ENCODE measurements around the gene UPK3BL1. TPM values are rescaled to one million over a fixed set of nuclear protein-coding genes. Genes with fewer than 3 reads are reported as not detected.
"Not testable (repeated sequence)": the region's sequence is repeated elsewhere in the genome, so short reads cannot be mapped to it uniquely, and the experiment has no call there.

Gene UPK3BL1
- total RNA-seq, 4 donors from 2014 or later: 88.5 to 813 (median 160) TPM

GRCh38 chr7:102614873-102615272, 27.7 kb downstream of the UPK3BL1 start:
- DNase-seq; H3K36me3 ChIP-seq; H3K27ac ChIP-seq; H3K4me1 ChIP-seq; H3K9me3 ChIP-seq; intact Hi-C loops (cut with DNase I); H3K27me3 ChIP-seq; H3K4me3 ChIP-seq: not testable (repeated sequence)
- no CpG with 5 or more reads among the region's 3 CpGs for WGBS, 2 donors

DNA sequence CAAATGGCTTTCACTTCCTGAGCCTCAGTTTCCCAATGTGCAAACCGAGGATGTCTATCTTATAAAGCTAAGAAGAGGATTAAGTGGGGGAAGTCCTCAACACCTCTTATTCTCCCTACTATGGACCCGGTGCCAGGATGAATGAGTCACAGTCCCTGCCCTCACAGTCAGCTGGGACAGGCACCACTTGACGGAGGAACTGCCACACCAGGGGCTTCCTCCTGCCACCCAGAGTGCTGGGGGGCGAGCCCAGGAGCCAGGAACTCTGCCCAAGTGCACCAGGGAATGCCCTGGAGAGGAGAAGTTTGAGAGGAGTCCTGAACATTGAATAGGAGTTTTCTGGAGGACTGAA, 28.3 kb downstream of the UPK3BL1 start:
- H3K4me3 ChIP-seq; intact Hi-C loops (cut with DNase I); H3K27me3 ChIP-seq; H3K36me3 ChIP-seq; H3K4me1 ChIP-seq; H3K9me3 ChIP-seq; H3K27ac ChIP-seq; DNase-seq: not testable (repeated sequence)
- WGBS, 2 donors: no CpG with 5 or more reads among the region's 4 CpGs

- H3K9me3 ChIP-seq; H3K4me1 ChIP-seq; H3K36me3 ChIP-seq; DNase-seq; H3K27me3 ChIP-seq; H3K4me3 ChIP-seq; intact Hi-C loops (cut with DNase I): not testable (repeated sequence)
- whole genome bisulfite sequencing, 2 donors: no CpG with 5 or more reads among the region's 15 CpGs
- H3K27ac ChIP-seq: peak overlapping the region in 2 of 4 donors; percentile 52 to 58
These were observed 28.8 kb downstream of the UPK3BL1 start for GRCh38 chr7:102613575-102614345.

DNA sequence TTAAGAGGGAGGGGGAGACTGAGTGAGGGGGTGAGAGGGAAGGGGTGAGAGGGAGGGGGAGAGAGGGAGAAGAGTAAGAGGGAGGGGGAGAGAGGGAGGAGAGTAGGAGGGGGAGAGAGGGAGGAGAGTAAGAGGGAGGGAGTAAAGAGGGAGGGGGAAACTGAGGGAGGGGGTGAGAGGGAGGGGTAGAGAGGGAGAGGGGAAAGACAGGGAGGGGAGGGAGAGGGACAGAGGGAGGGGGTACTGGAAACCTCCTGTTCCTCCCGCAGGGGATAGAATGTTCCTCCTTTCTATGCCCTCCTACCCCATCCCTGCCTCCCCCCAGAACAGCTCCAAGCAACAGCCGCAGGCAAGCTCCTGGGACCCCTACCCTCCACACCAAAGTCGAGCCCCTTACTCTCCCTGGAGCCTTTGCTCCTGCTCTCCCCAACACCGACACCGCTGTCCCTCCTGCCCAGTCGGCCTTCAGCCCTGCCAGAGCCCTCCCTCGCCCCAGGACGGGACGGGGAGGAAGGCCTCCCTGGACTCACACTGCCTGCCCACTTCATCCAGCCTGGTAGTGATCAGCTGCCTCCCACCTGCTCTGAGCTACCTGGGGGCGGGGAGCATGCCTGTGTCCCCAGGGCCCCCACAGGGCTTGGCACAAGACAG, 30.8 kb downstream of the UPK3BL1 start:
- intact Hi-C loops (cut with DNase I); H3K4me1 ChIP-seq; H3K27me3 ChIP-seq; DNase-seq; H3K9me3 ChIP-seq; H3K36me3 ChIP-seq: not testable (repeated sequence)
- Histone ChIP-seq H3K4me3 (peak overlapping the region in 1 of 4 donors; percentile 7), H3K27ac (peak overlapping the region in 2 of 4 donors; percentile 45 to 68)
- WGBS, 2 donors: 36% methylated on average over 5 of the region's 10 CpGs; no CpG with 5 or more reads in 1 of the 2 donors

DNA sequence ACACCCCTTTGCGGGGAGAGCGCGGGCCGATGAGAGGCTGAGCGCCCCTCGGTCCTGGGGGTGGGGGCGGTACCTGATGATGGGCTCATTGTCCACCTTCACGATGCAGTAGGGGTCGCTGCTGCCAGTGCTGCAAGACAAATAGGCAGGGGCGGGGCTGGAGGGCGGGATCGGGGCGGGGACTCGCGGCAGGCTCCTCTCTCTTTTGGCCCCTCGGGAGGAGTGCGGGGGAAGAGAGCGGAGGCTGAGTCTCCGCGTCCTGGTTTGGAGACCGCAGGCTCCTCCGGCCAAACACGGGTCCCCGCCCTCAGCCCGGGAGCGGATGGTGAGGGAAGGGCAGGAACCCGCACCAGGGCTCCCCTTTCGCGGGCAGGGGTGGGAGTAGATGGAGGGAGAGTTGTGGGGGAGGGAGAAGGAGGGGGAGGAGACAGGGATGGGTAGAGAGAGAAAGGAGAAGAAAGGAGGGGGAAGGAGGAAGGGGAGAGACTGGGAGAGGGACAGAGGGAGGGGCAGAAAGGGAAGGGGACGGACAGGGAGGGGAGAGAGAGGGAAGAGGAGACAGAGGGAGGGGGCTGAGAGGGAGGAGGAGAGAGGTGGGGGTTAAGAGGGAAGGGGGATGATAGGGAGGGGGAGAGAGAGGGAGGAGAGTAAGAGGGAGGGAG, 31.4 kb downstream of the UPK3BL1 start:
- H3K4me3 ChIP-seq; H3K27me3 ChIP-seq; H3K36me3 ChIP-seq; DNase-seq; H3K4me1 ChIP-seq; H3K9me3 ChIP-seq; H3K27ac ChIP-seq; intact Hi-C loops (cut with DNase I): not testable (repeated sequence)
- no CpG with 5 or more reads among the region's 30 CpGs for WGBS, 2 donors

DNA sequence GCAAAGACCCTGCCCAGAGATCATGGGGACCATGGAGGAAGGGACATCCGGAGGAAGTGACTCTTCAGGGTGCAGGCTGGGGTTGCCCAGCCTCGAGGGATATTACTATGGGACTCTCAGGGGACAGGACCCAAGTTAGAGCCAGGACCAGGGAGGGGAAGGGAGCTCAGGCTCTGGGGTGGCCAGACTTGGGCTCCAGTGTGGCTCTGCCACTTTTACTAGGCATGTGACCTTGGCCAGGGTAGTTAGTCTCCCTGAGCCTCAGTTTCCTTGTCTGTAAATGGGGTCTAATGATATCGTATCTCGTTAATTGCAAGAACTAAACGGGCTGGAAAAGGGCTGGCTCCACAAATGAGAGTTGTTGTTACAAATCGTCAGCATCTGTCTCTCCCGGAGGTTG, 32.1 kb downstream of the UPK3BL1 start:
- H3K36me3 ChIP-seq; H3K27ac ChIP-seq; DNase-seq; H3K4me1 ChIP-seq; H3K9me3 ChIP-seq; intact Hi-C loops (cut with DNase I); H3K4me3 ChIP-seq; H3K27me3 ChIP-seq: not testable (repeated sequence)
- 27% methylated on average over 2 of the region's 7 CpGs; no CpG with 5 or more reads in 1 of the 2 donors for WGBS, 2 donors

DNA sequence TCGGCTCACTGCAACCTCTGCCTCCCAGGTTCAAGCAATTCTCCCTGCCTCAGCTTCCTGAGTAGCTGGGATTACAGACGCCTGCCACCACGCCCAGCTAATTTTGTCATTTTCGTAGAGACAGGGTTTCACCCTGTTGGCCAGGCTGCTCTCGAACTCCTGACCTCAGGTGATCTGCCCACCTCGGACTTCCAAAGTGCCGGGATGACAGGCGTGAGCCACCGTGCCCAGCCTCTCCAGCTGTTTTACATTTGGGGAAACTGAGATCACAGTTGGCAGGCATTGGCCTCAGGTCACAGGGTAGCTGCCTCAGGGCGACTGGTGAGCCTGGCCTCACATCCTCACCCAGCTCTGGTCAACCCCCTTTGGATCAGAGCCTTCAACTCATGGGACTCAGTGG, 32.9 kb downstream of the UPK3BL1 start:
- H3K9me3 ChIP-seq; H3K4me1 ChIP-seq; H3K36me3 ChIP-seq; H3K4me3 ChIP-seq; H3K27ac ChIP-seq; DNase-seq; H3K27me3 ChIP-seq; intact Hi-C loops (cut with DNase I): not testable (repeated sequence)
- WGBS, 2 donors: no CpG with 5 or more reads among the region's 10 CpGs

GRCh38 chr7:102606848-102607247, 35.7 kb downstream of the UPK3BL1 start:
- H3K36me3 ChIP-seq; H3K9me3 ChIP-seq; H3K4me1 ChIP-seq; H3K27me3 ChIP-seq; intact Hi-C loops (cut with DNase I); H3K4me3 ChIP-seq; H3K27ac ChIP-seq; DNase-seq: not testable (repeated sequence)
- no CpG with 5 or more reads among the region's 5 CpGs for WGBS, 2 donors

DNA sequence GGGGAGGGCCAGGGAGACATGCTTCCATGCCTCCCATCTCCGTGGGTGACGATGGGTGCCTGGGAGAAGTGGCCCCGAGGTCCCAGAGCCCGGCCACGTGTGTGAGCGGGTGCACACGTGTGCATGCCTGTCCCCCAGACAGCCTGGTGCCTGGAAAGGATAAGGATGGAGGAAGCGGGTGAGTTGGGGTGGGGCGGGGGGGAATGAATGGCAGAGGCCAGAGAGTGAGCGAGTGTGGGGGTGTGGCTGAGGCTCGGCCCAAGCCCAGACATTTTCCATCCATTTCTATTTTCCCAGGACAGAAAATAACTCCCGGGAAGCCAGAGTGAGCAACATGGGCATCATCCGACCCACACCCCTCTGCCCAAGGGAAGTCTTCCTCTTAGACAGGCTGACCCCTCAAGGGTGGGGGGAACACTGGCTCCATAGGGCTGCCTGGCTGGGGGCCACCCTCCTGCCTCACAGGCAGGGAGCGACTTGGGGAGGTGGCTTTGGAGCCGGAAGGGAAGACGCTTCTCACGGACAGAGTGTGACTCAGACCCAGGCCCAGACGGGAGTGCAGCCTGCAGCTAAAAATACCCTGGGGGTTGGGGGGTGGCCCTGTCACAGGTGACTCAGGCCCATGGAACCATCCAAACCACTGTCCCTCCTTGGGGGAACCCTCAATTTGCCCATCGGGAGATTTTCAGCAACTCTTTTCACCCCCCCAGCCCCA, 38.0 kb downstream of the UPK3BL1 start:
- no CpG with 5 or more reads among the region's 19 CpGs for WGBS, 2 donors
- H3K27ac ChIP-seq; H3K27me3 ChIP-seq; H3K36me3 ChIP-seq; DNase-seq; H3K4me3 ChIP-seq; H3K9me3 ChIP-seq; H3K4me1 ChIP-seq; intact Hi-C loops (cut with DNase I): not testable (repeated sequence)

DNA sequence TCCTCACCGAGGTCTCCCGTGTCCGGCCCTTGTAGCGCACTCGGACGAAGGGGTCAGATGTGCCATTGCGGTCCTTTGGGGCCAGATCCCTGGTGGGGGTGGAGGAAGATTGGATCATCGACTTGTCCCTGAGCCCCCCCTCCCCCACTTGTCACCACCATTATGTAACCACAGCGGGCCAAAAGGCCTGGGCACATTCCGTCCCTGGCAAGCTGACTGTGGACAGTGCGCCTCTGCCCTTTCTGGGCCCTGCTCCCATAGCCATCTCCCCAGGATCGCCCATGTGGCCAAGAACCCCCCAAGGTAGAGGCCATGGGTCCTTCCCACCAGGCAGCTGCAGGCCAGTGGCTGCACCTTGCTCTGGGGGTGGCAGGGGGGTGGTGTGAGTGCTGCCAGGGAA, 40.3 kb downstream of the UPK3BL1 start:
- H3K9me3 ChIP-seq; H3K4me1 ChIP-seq; H3K4me3 ChIP-seq; H3K36me3 ChIP-seq; H3K27me3 ChIP-seq; DNase-seq; intact Hi-C loops (cut with DNase I); H3K27ac ChIP-seq: not testable (repeated sequence)
- no CpG with 5 or more reads among the region's 12 CpGs for WGBS, 2 donors

- H3K4me3 ChIP-seq; H3K27me3 ChIP-seq; intact Hi-C loops (cut with DNase I); H3K9me3 ChIP-seq; H3K36me3 ChIP-seq; DNase-seq; H3K27ac ChIP-seq; H3K4me1 ChIP-seq: not testable (repeated sequence)
- WGBS, 2 donors: no CpG with 5 or more reads among the region's 9 CpGs
These were observed 42.9 kb downstream of the UPK3BL1 start for GRCh38 chr7:102599699-102600098.

- DNase-seq; H3K9me3 ChIP-seq; intact Hi-C loops (cut with DNase I); H3K36me3 ChIP-seq; H3K27ac ChIP-seq; H3K4me1 ChIP-seq; H3K4me3 ChIP-seq; H3K27me3 ChIP-seq: not testable (repeated sequence)
- WGBS, 2 donors: 86% methylated on average over 3 of the region's 10 CpGs; no CpG with 5 or more reads in 1 of the 2 donors
These were observed 46.6 kb downstream of the UPK3BL1 start for GRCh38 chr7:102596036-102596435.
